Endothelial cell of umbilical vein (primary cell): Measurements from ENCODE around the gene FAM3A. TPM values are rescaled to one million over a fixed set of nuclear protein-coding genes. Genes with fewer than 3 reads are reported as not detected.
"Not testable (repeated sequence)": the region's sequence is repeated elsewhere in the genome, so short reads cannot be mapped to it uniquely, and the experiment has no call there.

Experiments
- BruUV-seq: library from RNA; stranded (reverse); fragments of 400-500 nt; replicated peaks from 2 replicates; lab custom pipeline; 2021; lab: Mats Ljungman, UMichigan
- CTCF ChIA-PET: fragments of 300-600, 350-600 bp; sonication (Branson Sonifier 250); formaldehyde crosslinking; loops from one replicate; lab custom pipeline; 2021; ENCODE audit warnings: antibody characterized with exemption, inconsistent platforms; lab: Charles Lee
- POLR2A ChIA-PET: fragments of 300-600, 350-600 bp; sonication (Branson Sonifier 250); formaldehyde crosslinking; loops from one replicate; lab custom pipeline; 2021; ENCODE audit warnings: antibody characterized with exemption, inconsistent platforms; lab: Charles Lee
- DNase-seq: peaks from one replicate; pipeline ENCODE4 v3.0.0-alpha.2; 2011; ENCODE audit warnings: low read depth, low spot score
- FAIRE-seq: peaks from 2 replicates; lab custom pipeline; 2011; peaks lifted over from hg19 to GRCh38; lab: Jason Lieb, UNC
- H2AFZ ChIP-seq: 2 replicates; pipeline ENCODE4 v1.6.0; 2012; ENCODE audit warnings: low read depth, low read length, control low read depth, inconsistent platforms
- H3K27ac ChIP-seq: 2 replicates; pipeline ENCODE4 v1.5.1; 2011; ENCODE audit warnings: low read depth, mild to moderate bottlenecking, control low read depth, low read length, moderate library complexity; ENCODE audit not compliant: insufficient read depth
- H3K27me3 ChIP-seq, 2 experiments: 2 replicates each; pipeline versions ENCODE4 v1.6.0 to v1.6.1; 2011; ENCODE audit warnings: low read length in 2 of 2, mixed read lengths in 1 of 2; ENCODE audit not compliant: control insufficient read depth in 2 of 2, insufficient read depth in 2 of 2
- H3K36me3 ChIP-seq, 2 experiments: 2 replicates in 1 of 2; 3 replicates in 1 of 2; pipeline ENCODE4 v1.5.1; 2011; ENCODE audit warnings: low read length in 2 of 2, mild to moderate bottlenecking in 1 of 2, moderate library complexity in 1 of 2; ENCODE audit not compliant: control insufficient read depth in 2 of 2, insufficient read depth in 2 of 2; ENCODE audit errors: extremely low read depth in 1 of 2
- H3K4me1 ChIP-seq: 3 replicates; pipeline ENCODE4 v1.5.1; 2011; ENCODE audit warnings: mild to moderate bottlenecking, low read length; ENCODE audit not compliant: control insufficient read depth, insufficient read depth; ENCODE audit errors: extremely low read depth
- H3K4me2 ChIP-seq: 2 replicates; pipeline ENCODE4 v1.6.1; 2011; ENCODE audit warnings: low read length, control low read depth, mixed read lengths; ENCODE audit not compliant: insufficient read depth
- H3K4me3 ChIP-seq, 3 experiments: fragments of 200-600 bp in 1 of 3; sonication (generic), shearing (Covaris generic) in 1 of 3; replicated peaks in 1 of 3; 2 replicates each; pipeline ENCODE4 v1.5.1; 2011 to 2016; ENCODE audit warnings: control low read depth in 3 of 3, low read length in 3 of 3, mild to moderate bottlenecking in 2 of 3, inconsistent platforms in 1 of 3, low read depth in 1 of 3, moderate library complexity in 1 of 3; ENCODE audit not compliant: insufficient read depth in 1 of 3
- H3K79me2 ChIP-seq: 2 replicates; pipeline ENCODE4 v1.6.0; 2012; ENCODE audit warnings: low read length, inconsistent platforms; ENCODE audit not compliant: control insufficient read depth, insufficient read depth
- H3K9ac ChIP-seq: replicated peaks from 2 replicates; pipeline ENCODE3; 2011; ENCODE audit warnings: low read length, control low read depth; ENCODE audit not compliant: insufficient read depth; ENCODE audit errors: extremely low read depth
- H3K9me1 ChIP-seq: replicated peaks from 3 replicates; pipeline ENCODE4 v1.6.0; 2011; ENCODE audit warnings: mild to moderate bottlenecking, low read length; ENCODE audit not compliant: control insufficient read depth, insufficient read depth; ENCODE audit errors: extremely low read depth
- H3K9me3 ChIP-seq: replicated peaks from 2 replicates; pipeline ENCODE4 v1.5.1; 2012; ENCODE audit warnings: low read length, inconsistent platforms; ENCODE audit not compliant: control insufficient read depth, insufficient read depth
- H4K20me1 ChIP-seq: replicated peaks from 2 replicates; pipeline ENCODE3; 2011; ENCODE audit warnings: mild to moderate bottlenecking, low read length; ENCODE audit not compliant: control insufficient read depth, insufficient read depth; ENCODE audit errors: extremely low read depth
- CTCF ChIP-seq, 2 donors: IDR thresholded peaks; 1 replicate in 1 of 2; 2 replicates in 1 of 2; pipeline ENCODE4 v1.5.1; 2011; ENCODE audit warnings: low read length in 2 of 2, mild to moderate bottlenecking in 2 of 2, moderate library complexity in 2 of 2, control low read depth in 1 of 2, inconsistent platforms in 1 of 2, low read depth in 1 of 2; ENCODE audit not compliant: insufficient read depth in 1 of 2; ENCODE audit errors: extremely low read depth in 1 of 2
- EZH2 ChIP-seq: IDR thresholded peaks from 2 replicates; pipeline ENCODE4 v1.6.1; 2012; ENCODE audit warnings: borderline replicate concordance, low read depth, mild to moderate bottlenecking, moderate library complexity, low read length, inconsistent platforms; ENCODE audit not compliant: severe bottlenecking
- FOS ChIP-seq: IDR thresholded peaks from 2 replicates; pipeline ENCODE4 v1.6.1; 2011; ENCODE audit warnings: mild to moderate bottlenecking, low read length, moderate library complexity, borderline replicate concordance; ENCODE audit not compliant: insufficient read depth
- GATA2 ChIP-seq: IDR thresholded peaks from 2 replicates; pipeline ENCODE4 v1.7.0; 2011; ENCODE audit warnings: low read depth, mild to moderate bottlenecking, moderate library complexity, mixed read lengths, low read length; ENCODE audit not compliant: insufficient read length, insufficient read depth
- JUN ChIP-seq: IDR thresholded peaks from 2 replicates; pipeline ENCODE4 v1.6.1; 2011; ENCODE audit warnings: borderline replicate concordance, low read depth; ENCODE audit not compliant: insufficient read length, insufficient read depth
- MYC ChIP-seq: IDR thresholded peaks from one replicate; pipeline ENCODE4 v1.6.1; 2011; ENCODE audit warnings: mild to moderate bottlenecking, low read depth, low read length
- POLR2A ChIP-seq: IDR thresholded peaks from 2 replicates; pipeline ENCODE4 v1.6.1; 2012; ENCODE audit warnings: low read depth, mild to moderate bottlenecking, control low read depth, low read length
- POLR2AphosphoS5 ChIP-seq: IDR thresholded peaks from 2 replicates; pipeline ENCODE4 v1.6.1; 2012; ENCODE audit warnings: low read depth, mild to moderate bottlenecking, control low read depth, low read length, moderate library complexity; ENCODE audit not compliant: insufficient read depth
- dilution Hi-C: fragments of 300-500 bp; cut with MboI; formaldehyde crosslinking; loops from one replicate; pipeline ENCODE4 v1.15.0; 2019; ENCODE audit warnings: low sequenced_read_pairs; ENCODE audit not compliant: extremely low pct_ligation_motif_present
- intact Hi-C: fragments of 100-400 bp; cut with micrococcal nuclease; formaldehyde crosslinking; loops from one replicate; pipeline ENCODE4 v1.10.0; 2022
- polyA plus RNA-seq, 4 experiments: library from polyadenylated mRNA; depleted of rRNA in 3 of 4; stranded (reverse) in 3 of 4; unstranded in 1 of 4; fragments of >200 nt; gene quantifications; 2 replicates each; pipeline versions ENCODE4 v1.2.1 to v1.2.3, GENCODE V29; 2011 to 2012; ENCODE audit warnings: missing spikeins in 1 of 4
- total RNA-seq: library from RNA; stranded (reverse); gene quantifications from 2 replicates; pipeline ENCODE4 v1.2.3, GENCODE V29; 2021
- TF ChIP-seq, protein P1 (sequence below): IDR thresholded peaks from 2 replicates; pipeline ENCODE4 v1.6.1; 2011; ENCODE audit not compliant: insufficient read depth, insufficient read length

FAM3A gene
- total and polyA plus RNA-seq, 2 donors (not counting 3 experiments of a cell fraction or from before 2014, with no cell fraction given), result 32.0 to 42.9 TPM

- no peaks in the 10 kb centered on the region for H3K9me1 ChIP-seq
- dilution Hi-C loops (no loop called here), intact Hi-C loops (no loop called here)
- CTCF ChIA-PET, result no interaction called here
- no peak overlapping the region for H3K4me3 ChIP-seq
- H3K36me3 ChIP-seq, result no peaks in the 10 kb centered on the region
- TF ChIP-seq FOS (no peak), POLR2A (no peak), MYC (no peak), GATA2 (no peak), EZH2 (no peak), CTCF (IDR thresholded peaks at IDR 0.05; ENCODE audit: extremely low read depth in 1 of 2, insufficient read depth in 1 of 2, low read depth in 1 of 2, low read length in 2 of 2) (no peak), JUN (no peak), POLR2AphosphoS5 (no peak)
- TF ChIP-seq, protein P1, sequence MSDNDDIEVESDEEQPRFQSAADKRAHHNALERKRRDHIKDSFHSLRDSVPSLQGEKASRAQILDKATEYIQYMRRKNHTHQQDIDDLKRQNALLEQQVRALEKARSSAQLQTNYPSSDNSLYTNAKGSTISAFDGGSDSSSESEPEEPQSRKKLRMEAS, result no peak
- FAIRE-seq (no peak), DNase-seq (no peak)
- H3K27ac ChIP-seq, result no peak overlapping the region
- H3K79me2 ChIP-seq, result no peaks in the 10 kb centered on the region
- H3K4me1 ChIP-seq, result peaks cover 6% of the 10 kb centered on the region
- H3K27me3 ChIP-seq, result no peaks in the 10 kb centered on the region
- no peak overlapping the region for H3K4me2 ChIP-seq
- no peaks in the 10 kb centered on the region for H3K9me3 ChIP-seq
- BruUV-seq, result no TSS peak
- H2AFZ ChIP-seq, result no peak overlapping the region
- H4K20me1 ChIP-seq, result no peaks in the 10 kb centered on the region
- POLR2A ChIA-PET, result no interaction called here
- H3K9ac ChIP-seq, result no peak overlapping the region
Measured at GRCh38 chrX:154502098-154502497, 13.9 kb downstream of the FAM3A start.

- H2AFZ ChIP-seq, H3K27me3 ChIP-seq, dilution Hi-C loops, H3K4me3 ChIP-seq, H3K79me2 ChIP-seq, H3K4me2 ChIP-seq, H3K9me1 ChIP-seq, H4K20me1 ChIP-seq, BruUV-seq, POLR2A ChIA-PET, CTCF ChIA-PET, DNase-seq, FAIRE-seq, H3K9ac ChIP-seq, H3K4me1 ChIP-seq, intact Hi-C loops, H3K27ac ChIP-seq, H3K9me3 ChIP-seq, H3K36me3 ChIP-seq: not testable (repeated sequence)
Measured at GRCh38 chrX:154501423-154501822, 14.6 kb downstream of the FAM3A start.

GRCh38 chrX:154496591-154497137 is 19.4 kb downstream of the FAM3A start:
- H3K36me3 ChIP-seq, POLR2A ChIA-PET, BruUV-seq, H3K9me3 ChIP-seq, CTCF ChIA-PET, intact Hi-C loops, H3K27ac ChIP-seq, dilution Hi-C loops, H3K9me1 ChIP-seq, H3K4me1 ChIP-seq, DNase-seq, H4K20me1 ChIP-seq, H3K79me2 ChIP-seq, H3K4me2 ChIP-seq, H3K4me3 ChIP-seq, FAIRE-seq, H2AFZ ChIP-seq, H3K9ac ChIP-seq, H3K27me3 ChIP-seq: not testable (repeated sequence)
